K562 (cell line): ENCODE data around the gene TDRKH. TPM values are rescaled to one million over a fixed set of nuclear protein-coding genes. Genes with fewer than 3 reads are reported as not detected.

Experiments used
- ATAC-seq: fragments of 200-7000 bp; cut with Tn5 transposase; 3 replicates; pipeline ENCODE4 v1.9.1; 2020; ENCODE audit warnings: moderate library complexity
- BruUV-seq: library from RNA; stranded (reverse); fragments of 400-500 nt; replicated peaks from 2 replicates; lab custom pipeline; 2021; lab: Mats Ljungman, UMichigan
- CTCF ChIA-PET: fragments of 300-600 bp; formaldehyde crosslinking; extraction: SDS; loops from one replicate; lab custom pipeline; 2021; ENCODE audit warnings: low intra/inter-chr PET ratio; lab: Yijun Ruan, JAX
- POLR2A ChIA-PET: fragments of 300-600, 350-650 bp; sonication (Branson Sonifier 250); formaldehyde crosslinking; extraction: SDS; loops from one replicate; lab custom pipeline; 2021; ENCODE audit warnings: antibody characterized with exemption, inconsistent platforms; lab: Yijun Ruan, JAX
- DNase-seq, 4 experiments: peaks; one replicate each; pipeline versions ENCODE4 v3.0.0 to v3.0.0-alpha.2; 2011 to 2018; ENCODE audit warnings: low spot score in 3 of 4, mixed read lengths in 3 of 4; ENCODE audit errors: extremely low read depth in 1 of 4
- FAIRE-seq: peaks from 2 replicates; lab custom pipeline; 2011; peaks lifted over from hg19 to GRCh38; lab: Jason Lieb, UNC
- H2AFZ ChIP-seq: 2 replicates; pipeline ENCODE4 v1.6.0; 2011; ENCODE audit warnings: low read depth, low read length, control low read depth, inconsistent platforms
- H3K27ac ChIP-seq: fragments of 200-600 bp; 3 replicates; pipeline ENCODE4 v1.8.0; 2011; ENCODE audit warnings: low read depth, mild to moderate bottlenecking, control low read depth, inconsistent platforms, low read length, moderate library complexity, mixed read lengths; ENCODE audit errors: extremely low read depth
- H3K27me3 ChIP-seq, 2 experiments: fragments of 300-600 bp in 1 of 2; 2 replicates in 1 of 2; 3 replicates in 1 of 2; pipeline versions ENCODE4 v1.6.0 to v1.8.0; 2011; ENCODE audit warnings: inconsistent platforms in 2 of 2, low read length in 2 of 2, mild to moderate bottlenecking in 1 of 2, mixed read lengths in 1 of 2, moderate library complexity in 1 of 2; ENCODE audit not compliant: control insufficient read depth in 2 of 2, insufficient read depth in 2 of 2
- H3K36me3 ChIP-seq: fragments of 300-600 bp; 3 replicates; pipeline ENCODE4 v1.8.0; 2011; ENCODE audit warnings: mild to moderate bottlenecking, low read length, inconsistent platforms; ENCODE audit not compliant: control insufficient read depth, insufficient read depth
- H3K4me1 ChIP-seq, 2 experiments: fragments of 200-600 bp in 1 of 2; replicated peaks in 1 of 2; 2 replicates in 1 of 2; 3 replicates in 1 of 2; pipeline versions ENCODE4 v1.5.1 to v1.8.0; 2011; ENCODE audit warnings: inconsistent platforms in 2 of 2, low read length in 2 of 2, mild to moderate bottlenecking in 1 of 2, mixed read lengths in 1 of 2, moderate library complexity in 1 of 2; ENCODE audit not compliant: control insufficient read depth in 2 of 2, insufficient read depth in 2 of 2
- H3K4me2 ChIP-seq: 2 replicates; pipeline ENCODE4 v1.6.1; 2011; ENCODE audit warnings: low read length, control low read depth, inconsistent platforms, mixed read lengths; ENCODE audit not compliant: insufficient read depth
- H3K4me3 ChIP-seq: fragments of 200-600 bp; sonication (generic), shearing (Covaris generic); 2 replicates; pipeline ENCODE4 v1.5.1; 2016; ENCODE audit warnings: control low read depth, inconsistent platforms
- H3K79me2 ChIP-seq: fragments of 200-600 bp; 3 replicates; pipeline ENCODE4 v1.8.0; 2011; ENCODE audit warnings: low read length, inconsistent platforms; ENCODE audit not compliant: control insufficient read depth, insufficient read depth
- H3K9ac ChIP-seq, 2 experiments: 2 replicates each; pipeline versions ENCODE4 v1.6.0 to v1.6.1; 2011; ENCODE audit warnings: low read depth in 2 of 2, low read length in 2 of 2, control low read depth in 1 of 2, inconsistent platforms in 1 of 2, mild to moderate bottlenecking in 1 of 2, mixed read lengths in 1 of 2; ENCODE audit not compliant: insufficient read depth in 1 of 2
- H3K9me1 ChIP-seq: one replicate; pipeline ENCODE4 v1.6.0; 2011; ENCODE audit warnings: inconsistent platforms, mild to moderate bottlenecking, low read length, moderate library complexity; ENCODE audit not compliant: control insufficient read depth, insufficient read depth
- H3K9me3 ChIP-seq: replicated peaks from 2 replicates; pipeline ENCODE4 v1.5.1; 2011; ENCODE audit warnings: low read depth, low read length, inconsistent platforms; ENCODE audit not compliant: control insufficient read depth, insufficient read depth
- H4K20me1 ChIP-seq: replicated peaks from 2 replicates; pipeline ENCODE4 v1.6.1; 2011; ENCODE audit warnings: low read length, inconsistent platforms, mixed read lengths; ENCODE audit not compliant: control insufficient read depth, insufficient read depth
- ETV6 ChIP-seq, 3 experiments: fragments of 150-350 bp in 1 of 3; sonication (generic) in 1 of 3; formaldehyde crosslinking in 1 of 3; IDR thresholded peaks; 2 replicates each; pipeline versions ENCODE4 v1.6.1 to v1.8.0; 2014 to 2022; ENCODE audit warnings: borderline replicate concordance in 2 of 3, low read depth in 2 of 3, antibody characterized with exemption in 1 of 3, low read length in 1 of 3, mild to moderate bottlenecking in 1 of 3, missing genetic modification reagents in 1 of 3
- FOXM1 ChIP-seq, 2 experiments: fragments of 450-650 bp in 1 of 2; sonication (generic) in 1 of 2; formaldehyde crosslinking in 1 of 2; IDR thresholded peaks; 2 replicates each; pipeline versions ENCODE4 v1.6.1 to v1.9.0; 2017 to 2022; ENCODE audit warnings: low read depth in 2 of 2, mild to moderate bottlenecking in 2 of 2, missing genetic modification reagents in 1 of 2, moderate library complexity in 1 of 2
- KLF1 ChIP-seq: fragments of 450-650 bp; IDR thresholded peaks from 2 replicates; pipeline ENCODE4 v1.6.1; 2016; ENCODE audit warnings: missing genetic modification characterization, missing compliant biosample characterization
- NFE2 ChIP-seq: IDR thresholded peaks from 2 replicates; pipeline ENCODE4 v1.6.1; 2014; ENCODE audit warnings: antibody characterized with exemption, low read depth
- NFRKB ChIP-seq: fragments of 450-650 bp; IDR thresholded peaks from 2 replicates; pipeline ENCODE4 v1.6.1; 2016; ENCODE audit warnings: low read depth
- NR0B1 ChIP-seq: fragments of 450-650 bp; IDR thresholded peaks from one replicate; pipeline ENCODE4 v1.6.1; 2018; ENCODE audit warnings: mild to moderate bottlenecking, moderate library complexity; ENCODE audit not compliant: partially characterized antibody
- POLR2G ChIP-seq: fragments of 200-400 bp; formaldehyde crosslinking; IDR thresholded peaks from 2 replicates; pipeline ENCODE4 v1.6.1; 2017; ENCODE audit warnings: low read depth, mild to moderate bottlenecking, antibody characterized with exemption, low read length, moderate library complexity
- RBM14 ChIP-seq: fragments of 200-400 bp; formaldehyde crosslinking; IDR thresholded peaks from 2 replicates; pipeline ENCODE4 v1.6.1; 2018; ENCODE audit warnings: low read depth, mild to moderate bottlenecking, low read length, moderate library complexity, borderline replicate concordance; ENCODE audit not compliant: insufficient read depth
- RERE ChIP-seq: sonication (generic); formaldehyde crosslinking; IDR thresholded peaks from 2 replicates; pipeline ENCODE4 v1.8.0; 2023; ENCODE audit warnings: missing genetic modification reagents, mild to moderate bottlenecking, borderline replicate concordance
- U2AF2 ChIP-seq: fragments of 200-400 bp; formaldehyde crosslinking; optimal IDR thresholded peaks from 2 replicates; pipeline ENCODE3; 2017; ENCODE audit warnings: low read depth, mild to moderate bottlenecking, low read length
- XRCC3 ChIP-seq: fragments of 450-650 bp; IDR thresholded peaks from 2 replicates; pipeline ENCODE4 v1.6.1; 2017; ENCODE audit warnings: mild to moderate bottlenecking, moderate library complexity
- ZNF311 ChIP-seq: fragments of 250-450 bp; sonication (Bioruptor Pico); IDR thresholded peaks from 2 replicates; pipeline ENCODE4 v1.4.0; 2020; ENCODE audit warnings: mild to moderate bottlenecking, moderate library complexity
- ZNF408 ChIP-seq: fragments of 250-450 bp; sonication (Bioruptor Pico); IDR thresholded peaks from 2 replicates; pipeline ENCODE4 v1.4.0; 2020; ENCODE audit warnings: low read depth, mild to moderate bottlenecking, moderate library complexity
- ZNF41 ChIP-seq: fragments of 250-450 bp; sonication (Bioruptor Pico); conservative IDR thresholded peaks from 2 replicates; pipeline ENCODE4 v1.4.0; 2020; ENCODE audit warnings: mild to moderate bottlenecking
- WGBS: fragments of 100-300 bp; shearing (Covaris generic); methylation state at CpG from one replicate; pipeline ENCODE4 v1.1.6; 2016; ENCODE audit warnings: low coverage, mixed read lengths; ENCODE audit not compliant: insufficient coverage; ENCODE audit errors: missing lambda C conversion rate; 5-methylcytosine and 5-hydroxymethylcytosine counted together
- in situ Hi-C: fragments of 300-500 bp; cut with MboI; formaldehyde crosslinking; loops from 4 replicates; pipeline ENCODE4 v1.15.0; 2018; ENCODE audit warnings: inconsistent platforms, mixed read lengths
- intact Hi-C: fragments of 100-400 bp; cut with micrococcal nuclease; formaldehyde crosslinking; loops from 2 replicates; pipeline ENCODE4 v1.14.2; 2022
- polyA plus RNA-seq, 8 experiments: library from polyadenylated mRNA; depleted of rRNA in 4 of 8; stranded (reverse) in 5 of 8; unstranded in 3 of 8; fragments of >200 nt; fragmentation: Nextera tagmentation in 2 of 8; fragmentation: Illumina TruSeq in 1 of 8; extraction: Ambion mirVana in 2 of 8; extraction: Trizol in 1 of 8; gene quantifications; 2 replicates each; pipeline versions ENCODE4 v1.2.1 to v1.2.3, GENCODE V29; 2011 to 2014; ENCODE audit warnings: inconsistent platforms in 1 of 8, missing spikeins in 1 of 8
- total RNA-seq, 7 experiments: library from RNA; depleted of rRNA in 6 of 7; stranded (reverse); fragments of >200 nt in 6 of 7; fragmentation: Illumina TruSeq in 2 of 7; extraction: Trizol in 2 of 7; gene quantifications; 2 replicates each; pipeline versions ENCODE4 v1.2.1 to v1.2.3, GENCODE V29; 2011 to 2021; ENCODE audit warnings: low replicate concordance in 1 of 7

TDRKH gene
- total and polyA plus RNA-seq, 9 of the 15 experiments (the other 6 are each of a cell fraction or from before 2014, with no cell fraction given) = 4.3 to 21.3 (median 8.4) TPM

- no peak for TF ChIP-seq POLR2G
Measured at GRCh38 chr1:151807131-151807530, 16.8 kb upstream of the TDRKH start (continued).

- no peaks in the 10 kb centered on the region for H3K79me2 ChIP-seq
- ATAC-seq = no peak
- no peaks in the 10 kb centered on the region for H3K9me1 ChIP-seq
- H3K27me3 ChIP-seq = peaks cover 51 to 79% of the 10 kb centered on the region in 2 experiments; a peak in 4 of 5 replicates
- in situ Hi-C loops = no loop called here
- H3K4me3 ChIP-seq = no peak overlapping the region
- peaks cover 3% of the 10 kb centered on the region; the same call in 1 of the 2 replicates for H4K20me1 ChIP-seq
- no peak for TF ChIP-seq ZNF408 (CRISPR knock-in tag)
- TF ChIP-seq U2AF2 = no peak
- TF ChIP-seq RBM14 = no peak
- no peak for TF ChIP-seq NFE2
- TF ChIP-seq RERE (CRISPR knock-in tag) = no peak
- no peak for TF ChIP-seq ETV6 (IDR thresholded peaks at IDR 0.05; ENCODE audit: borderline replicate concordance in 1 of 2, low read depth in 2 of 2, low read length in 1 of 2)
- no peak for TF ChIP-seq ETV6 (CRISPR knock-in tag; IDR thresholded peaks at IDR 0.05; ENCODE audit: borderline replicate concordance)
- no peak for TF ChIP-seq KLF1
- TF ChIP-seq POLR2G = no peak
- TF ChIP-seq ZNF311 (CRISPR knock-in tag) = no peak
- TF ChIP-seq NR0B1 = no peak
- no peak for TF ChIP-seq FOXM1 (IDR thresholded peaks at IDR 0.05; ENCODE audit: low read depth)
- no peak for TF ChIP-seq FOXM1 (CRISPR knock-in tag; IDR thresholded peaks at IDR 0.05; ENCODE audit: low read depth)
- no peak for TF ChIP-seq NFRKB
- no peak for TF ChIP-seq XRCC3
- TF ChIP-seq ZNF41 (CRISPR knock-in tag) = no peak
- ChIA-PET POLR2A (no interaction called here), CTCF (no interaction called here)
- H3K27ac ChIP-seq = no peak overlapping the region
- WGBS = 1% methylated on average over 7 of the region's 7 CpGs
- no peaks in the 10 kb centered on the region for H3K36me3 ChIP-seq
- no peak overlapping the region for H2AFZ ChIP-seq
- H3K4me2 ChIP-seq = no peak overlapping the region
- H3K9me3 ChIP-seq = no peaks in the 10 kb centered on the region
- FAIRE-seq = no peak
- peaks cover 0 to 8% of the 10 kb centered on the region in 2 experiments; a peak in 1 of 5 replicates for H3K4me1 ChIP-seq
- H3K9ac ChIP-seq = peak overlapping the region in 1 of 2 experiments; percentile 29; a peak in 1 of 4 replicates
- no TSS peak for BruUV-seq
- no peak for DNase-seq
- intact Hi-C loops = no loop called here
Measured at GRCh38 chr1:151806170-151806569, 15.9 kb upstream of the TDRKH start.
